GM19468 (cell line): Measurements from ENCODE around the gene SLC16A3.

ENCODE experiments used
- ATAC-seq: cut with Tn5 transposase; IDR thresholded peaks from one replicate; pipeline ENCODE4 v1.9.1; 2021; ENCODE audit warnings: mild to moderate bottlenecking, moderate library complexity, moderate number of reproducible peaks; ENCODE audit not compliant: unreplicated experiment; ENCODE audit errors: extremely low read depth

SLC16A3 gene

GRCh38 chr17:82235056-82235774 is 6.4 kb downstream of the SLC16A3 start:
- no peak for ATAC-seq

GRCh38 chr17:82235775-82236141 is 6.9 kb downstream of the SLC16A3 start:
- ATAC-seq: no peak

GRCh38 chr17:82236142-82236971 is 7.5 kb downstream of the SLC16A3 start:
- no peak for ATAC-seq

- no peak for ATAC-seq
Observed at GRCh38 chr17:82237083-82237745, 8.4 kb downstream of the SLC16A3 start.

GRCh38 chr17:82237746-82238471 is 9.1 kb downstream of the SLC16A3 start:
- no peak for ATAC-seq

GRCh38 chr17:82238472-82239201 is 9.8 kb downstream of the SLC16A3 start:
- ATAC-seq: no peak

GRCh38 chr17:82239401-82239925 is 10.6 kb downstream of the SLC16A3 start:
- no peak for ATAC-seq

- no peak for ATAC-seq
Observed at GRCh38 chr17:82239926-82240505, 11.2 kb downstream of the SLC16A3 start.

GRCh38 chr17:82240506-82241182 is 11.8 kb downstream of the SLC16A3 start:
- ATAC-seq: no peak

- ATAC-seq: no peak
Observed at GRCh38 chr17:82241183-82241925, 12.5 kb downstream of the SLC16A3 start.

GRCh38 chr17:82241926-82242697 is 13.3 kb downstream of the SLC16A3 start:
- no peak for ATAC-seq

GRCh38 chr17:82242698-82242976 is 13.8 kb downstream of the SLC16A3 start:
- no peak for ATAC-seq

- ATAC-seq: no peak
Observed at GRCh38 chr17:82242977-82243647, 14.3 kb downstream of the SLC16A3 start.

- ATAC-seq: no peak
Observed at GRCh38 chr17:82243648-82244412, 15.0 kb downstream of the SLC16A3 start.

GRCh38 chr17:82244413-82245133 is 15.7 kb downstream of the SLC16A3 start:
- ATAC-seq: no peak
